NB4 (cell line): Measurements from ENCODE around the gene DOLPP1.

Experiments used
- DNase-seq: peaks from one replicate; pipeline ENCODE4 v3.0.0; 2010; ENCODE audit warnings: low read depth
- H3K4me3 ChIP-seq: one replicate; pipeline ENCODE4 v1.5.1; 2011; ENCODE audit warnings: mild to moderate bottlenecking, low read depth, low read length, moderate library complexity
- CTCF ChIP-seq: IDR thresholded peaks from one replicate; pipeline ENCODE4 v1.5.1; 2012; ENCODE audit warnings: low read depth, low read length
- MAX ChIP-seq: IDR thresholded peaks from 2 replicates; pipeline ENCODE4 v1.6.1; 2011; ENCODE audit warnings: low read depth, low read length
- MYC ChIP-seq: IDR thresholded peaks from 2 replicates; pipeline ENCODE4 v1.6.1; 2011; ENCODE audit warnings: low read depth, low read length
- POLR2A ChIP-seq: IDR thresholded peaks from 2 replicates; pipeline ENCODE4 v1.6.1; 2011; ENCODE audit warnings: mild to moderate bottlenecking; ENCODE audit not compliant: insufficient read length; ENCODE audit errors: extremely low read depth

DOLPP1 gene

GRCh38 chr9:129138476-129139232 lies 57.7 kb downstream of the DOLPP1 start:
- TF ChIP-seq MAX = no peak
- no peak for TF ChIP-seq CTCF
- no peak; the same call in 1 of the 2 replicates for TF ChIP-seq MYC
- no peak for TF ChIP-seq POLR2A
- DNase-seq = no peak
- H3K4me3 ChIP-seq = no peak overlapping the region

GRCh38 chr9:129139233-129139992 lies 58.5 kb downstream of the DOLPP1 start:
- peak overlapping the region; percentile 44 for H3K4me3 ChIP-seq
- no peak for TF ChIP-seq POLR2A
- peak; percentile 60 for TF ChIP-seq MYC
- peak; percentile 87 for TF ChIP-seq MAX
- peak; percentile 70 for TF ChIP-seq CTCF

GRCh38 chr9:129139993-129140396 lies 59.1 kb downstream of the DOLPP1 start:
- TF ChIP-seq POLR2A = no peak
- no peak; the same call in 1 of the 2 replicates for TF ChIP-seq MYC
- TF ChIP-seq MAX = no peak
- TF ChIP-seq CTCF = no peak
- peak overlapping the region; percentile 44 for H3K4me3 ChIP-seq
- DNase-seq = peak; percentile 99

More at GRCh38 chr9:129139233-129139992, 58.5 kb downstream of the DOLPP1 start:
- DNase-seq = peak; percentile 89
